BE2C (cell line): ENCODE measurements around the gene C16orf92.
"Not testable (repeated sequence)": the region's sequence is repeated elsewhere in the genome, so short reads cannot be mapped to it uniquely, and the experiment has no call there.

Experiments used
- DNase-seq: peaks from one replicate; pipeline ENCODE4 v3.0.0-alpha.2; 2020
- H3K27me3 ChIP-seq: fragments of 250-450 bp; sonication (Bioruptor Pico); 2 replicates; pipeline ENCODE4 v1.5.1; 2020; ENCODE audit warnings: mild to moderate bottlenecking
- H3K36me3 ChIP-seq: fragments of 250-450 bp; sonication (Bioruptor Pico); 2 replicates; pipeline ENCODE4 v1.5.1; 2020; ENCODE audit warnings: mild to moderate bottlenecking
- H3K4me1 ChIP-seq: fragments of 250-450 bp; sonication (Bioruptor Pico); 2 replicates; pipeline ENCODE4 v1.5.1; 2020
- H3K4me3 ChIP-seq: 2 replicates; pipeline ENCODE4 v1.5.1; 2011; ENCODE audit warnings: low read depth, low read length
- H3K9me3 ChIP-seq: fragments of 250-450 bp; sonication (Bioruptor Pico); 2 replicates; pipeline ENCODE4 v1.5.1; 2020
- TF ChIP-seq, protein P1 (sequence below): IDR thresholded peaks from 2 replicates; pipeline ENCODE4 v1.5.1; 2012; ENCODE audit warnings: mild to moderate bottlenecking, low read depth, low read length

Gene C16orf92

GRCh38 chr16:30011714-30012504 is 11.1 kb upstream of the C16orf92 start:
- no peaks in the 10 kb centered on the region for H3K27me3 ChIP-seq
- no peak overlapping the region; the same call in 1 of the 2 replicates for H3K4me3 ChIP-seq
- no peaks in the 10 kb centered on the region for H3K36me3 ChIP-seq
- TF ChIP-seq, protein P1, sequence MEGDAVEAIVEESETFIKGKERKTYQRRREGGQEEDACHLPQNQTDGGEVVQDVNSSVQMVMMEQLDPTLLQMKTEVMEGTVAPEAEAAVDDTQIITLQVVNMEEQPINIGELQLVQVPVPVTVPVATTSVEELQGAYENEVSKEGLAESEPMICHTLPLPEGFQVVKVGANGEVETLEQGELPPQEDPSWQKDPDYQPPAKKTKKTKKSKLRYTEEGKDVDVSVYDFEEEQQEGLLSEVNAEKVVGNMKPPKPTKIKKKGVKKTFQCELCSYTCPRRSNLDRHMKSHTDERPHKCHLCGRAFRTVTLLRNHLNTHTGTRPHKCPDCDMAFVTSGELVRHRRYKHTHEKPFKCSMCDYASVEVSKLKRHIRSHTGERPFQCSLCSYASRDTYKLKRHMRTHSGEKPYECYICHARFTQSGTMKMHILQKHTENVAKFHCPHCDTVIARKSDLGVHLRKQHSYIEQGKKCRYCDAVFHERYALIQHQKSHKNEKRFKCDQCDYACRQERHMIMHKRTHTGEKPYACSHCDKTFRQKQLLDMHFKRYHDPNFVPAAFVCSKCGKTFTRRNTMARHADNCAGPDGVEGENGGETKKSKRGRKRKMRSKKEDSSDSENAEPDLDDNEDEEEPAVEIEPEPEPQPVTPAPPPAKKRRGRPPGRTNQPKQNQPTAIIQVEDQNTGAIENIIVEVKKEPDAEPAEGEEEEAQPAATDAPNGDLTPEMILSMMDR, result no peak
- DNase-seq, result no peak
- H3K9me3 ChIP-seq, result no peaks in the 10 kb centered on the region
- H3K4me1 ChIP-seq, result no peaks in the 10 kb centered on the region

GRCh38 chr16:30012598-30012997 is 10.4 kb upstream of the C16orf92 start:
- not testable (repeated sequence) for H3K27me3 ChIP-seq, DNase-seq, H3K36me3 ChIP-seq, H3K4me1 ChIP-seq, H3K9me3 ChIP-seq, H3K4me3 ChIP-seq

- H3K27me3 ChIP-seq, H3K4me1 ChIP-seq, H3K4me3 ChIP-seq, H3K36me3 ChIP-seq, H3K9me3 ChIP-seq, DNase-seq: not testable (repeated sequence)
Measured at GRCh38 chr16:30015450-30015849, 7.5 kb upstream of the C16orf92 start.

GRCh38 chr16:30016555-30017276 is 6.3 kb upstream of the C16orf92 start:
- no peak for DNase-seq
- Histone ChIP-seq H3K9me3 (no peaks in the 10 kb centered on the region), H3K36me3 (no peaks in the 10 kb centered on the region), H3K4me1 (no peaks in the 10 kb centered on the region), H3K27me3 (no peaks in the 10 kb centered on the region), H3K4me3 (no peak overlapping the region)
- TF ChIP-seq, protein P1, result no peak

- H3K36me3 ChIP-seq, result no peaks in the 10 kb centered on the region
- no peaks in the 10 kb centered on the region for H3K4me1 ChIP-seq
- H3K27me3 ChIP-seq, result no peaks in the 10 kb centered on the region
- no peaks in the 10 kb centered on the region for H3K9me3 ChIP-seq
- TF ChIP-seq, protein P1, result no peak
- no peak for DNase-seq
- no peak overlapping the region for H3K4me3 ChIP-seq
Measured at GRCh38 chr16:30017277-30017656, 5.7 kb upstream of the C16orf92 start.

DNA sequence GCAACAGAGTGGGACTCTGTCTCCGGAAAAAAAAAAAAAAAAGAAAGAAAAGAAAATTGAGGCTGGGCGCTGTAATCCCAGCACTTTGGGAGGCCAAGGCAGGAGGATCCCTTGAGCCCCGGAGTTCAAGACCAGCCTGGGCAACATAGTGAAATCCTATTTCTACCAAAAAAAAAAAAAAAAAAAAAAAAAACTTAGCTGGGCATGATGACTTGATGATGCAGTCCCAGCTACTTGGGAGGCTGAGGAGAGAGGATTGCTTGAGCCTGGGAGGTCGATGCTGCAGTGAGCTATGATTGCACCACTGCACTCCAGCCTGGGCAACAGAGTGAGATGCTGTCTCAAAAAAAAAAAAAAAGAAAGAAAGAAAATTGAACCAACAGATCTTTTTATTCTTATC is 5.1 kb upstream of the C16orf92 start:
- DNase-seq, result not testable (repeated sequence)

GRCh38 chr16:30018731-30019158 is 4.3 kb upstream of the C16orf92 start:
- TF ChIP-seq, protein P1, result no peak
- no peak for DNase-seq
- no peaks in the 10 kb centered on the region for H3K4me1 ChIP-seq
- H3K36me3 ChIP-seq, result no peaks in the 10 kb centered on the region
- H3K27me3 ChIP-seq, result no peaks in the 10 kb centered on the region
- H3K9me3 ChIP-seq, result no peaks in the 10 kb centered on the region
- no peak overlapping the region for H3K4me3 ChIP-seq

More for the DNA sequence above, 5.1 kb upstream of the C16orf92 start:
- not testable (repeated sequence) for H3K36me3 ChIP-seq, H3K27me3 ChIP-seq, H3K9me3 ChIP-seq, H3K4me1 ChIP-seq, H3K4me3 ChIP-seq
